Aorta (tissue), 5 donors: Measurements from ENCODE around the gene FAM162A. TPM values are rescaled to one million over a fixed set of nuclear protein-coding genes. Genes with fewer than 3 reads are reported as not detected.

ENCODE experiments used
- ATAC-seq: fragments of 200-7000 bp; cut with Tn5 transposase; one replicate; pipeline ENCODE4 v1.9.1; 2022; ENCODE audit warnings: moderate library complexity; ENCODE audit not compliant: low FRiP score
- DNase-seq, 2 donors: peaks; one replicate each; pipeline ENCODE4 v3.0.0-alpha.2; 2020
- H3K27ac ChIP-seq, 2 donors: one replicate each; pipeline ENCODE4 v1.5.1; 2013; ENCODE audit warnings: low read length in 2 of 2, mild to moderate bottlenecking in 2 of 2, moderate library complexity in 2 of 2, control low read depth in 1 of 2, inconsistent platforms in 1 of 2, low read depth in 1 of 2
- H3K27me3 ChIP-seq, 2 donors: one replicate each; pipeline ENCODE4 v1.6.1; 2013; ENCODE audit warnings: control low read depth in 1 of 2, low read length in 1 of 2, mild to moderate bottlenecking in 1 of 2, moderate library complexity in 1 of 2; ENCODE audit not compliant: insufficient read depth in 2 of 2, control insufficient read depth in 1 of 2
- H3K36me3 ChIP-seq, 2 donors: one replicate each; pipeline ENCODE4 v1.6.1; 2013; ENCODE audit warnings: control low read depth in 1 of 2, low read length in 1 of 2, mild to moderate bottlenecking in 1 of 2; ENCODE audit not compliant: insufficient read depth in 2 of 2, control insufficient read depth in 1 of 2
- H3K4me1 ChIP-seq, 2 donors: one replicate each; pipeline ENCODE4 v1.6.1; 2013; ENCODE audit warnings: low read length in 2 of 2, control low read depth in 1 of 2, mild to moderate bottlenecking in 1 of 2, moderate library complexity in 1 of 2; ENCODE audit not compliant: insufficient read depth in 2 of 2, control insufficient read depth in 1 of 2
- H3K4me3 ChIP-seq, 2 donors: one replicate each; pipeline ENCODE4 v1.5.1; 2013; ENCODE audit warnings: low read length in 2 of 2, control low read depth in 1 of 2, mild to moderate bottlenecking in 1 of 2
- H3K9me3 ChIP-seq: one replicate; pipeline ENCODE4 v1.6.1; 2013; ENCODE audit warnings: mild to moderate bottlenecking, low read length; ENCODE audit not compliant: control insufficient read depth
- WGBS, 2 donors: extraction: QIAGEN DNeasy Blood & Tissue Kit; methylation state at CpG; one replicate each; pipeline ENCODE4 v1.1.7; 2013; 5-methylcytosine and 5-hydroxymethylcytosine counted together
- intact Hi-C, 2 donors: fragments of 100-400 bp; cut with DNase I; formaldehyde crosslinking; loops; one replicate each; pipeline versions ENCODE4 v1.14.2 to v1.15.0; 2022
- polyA plus RNA-seq, 2 donors: library from polyadenylated mRNA; stranded (reverse); fragments of 200-250 nt; gene quantifications; one replicate each; pipeline ENCODE4 v1.2.3, GENCODE V29; 2013
- total RNA-seq, 2 donors: library from RNA; stranded (reverse); fragmentation: NEBNext Ultra II Directional; extraction: Animal tissue kit (Norgen Biotek cat#: 25700); gene quantifications; one replicate each; pipeline ENCODE4 v1.2.1, GENCODE V29; 2021
- donor health status: healthy with polysubstance abuse.
- donor health status: Bipolar disorder and iron deficiency.
- donor health status: DM: no; HTN: no; CAD: no.
- donor health status: DM: no; HTN: no; CAD: no.
- donor health status: DM: yes; HTN: yes; CAD: no.

FAM162A gene
- total and polyA plus RNA-seq, 4 donors: 23.7 to 57.7 (median 44.2) TPM

GRCh38 chr3:122392868-122393844 is 9.2 kb downstream of the FAM162A start:
- WGBS, 2 donors: 23 to 27% methylated on average over 2 of the region's 2 CpGs
- no peak for ATAC-seq
- H3K27ac ChIP-seq: no peak overlapping the region

GRCh38 chr3:122394173-122394572 is 10.2 kb downstream of the FAM162A start:
- intact Hi-C loops: no loop called here
- no peak overlapping the region for H3K27ac ChIP-seq
- no peaks in the 10 kb centered on the region for H3K4me1 ChIP-seq
- no peaks in the 10 kb centered on the region for H3K27me3 ChIP-seq
- H3K9me3 ChIP-seq: no peaks in the 10 kb centered on the region
- 75 to 94% methylated on average over 1 of the region's 1 CpG for WGBS, 2 donors
- no peak for DNase-seq
- no peaks in the 10 kb centered on the region for H3K36me3 ChIP-seq
- ATAC-seq: no peak
- no peak overlapping the region for H3K4me3 ChIP-seq

More at GRCh38 chr3:122392868-122393844, 9.2 kb downstream of the FAM162A start:
- no peak for DNase-seq
- Histone ChIP-seq H3K36me3 (no peaks in the 10 kb centered on the region), H3K27me3 (no peaks in the 10 kb centered on the region), H3K4me3 (no peak overlapping the region), H3K4me1 (no peaks in the 10 kb centered on the region), H3K9me3 (no peaks in the 10 kb centered on the region)
- intact Hi-C loops: loop anchor here in 1 of 2 donors (2.0 kb wide), 1 partner anchor 286 kb away; no protein-coding TSS in a partner anchor

- Histone ChIP-seq H3K36me3 (no peaks in the 10 kb centered on the region), H3K27ac (no peak overlapping the region), H3K27me3 (no peaks in the 10 kb centered on the region), H3K9me3 (no peaks in the 10 kb centered on the region), H3K4me1 (no peaks in the 10 kb centered on the region), H3K4me3 (no peak overlapping the region)
- 66 to 67% methylated on average over 3 of the region's 3 CpGs for WGBS, 2 donors
- DNase-seq (no peak), ATAC-seq (no peak)
- intact Hi-C loops: loop anchor here in 1 of 2 donors (5.0 kb wide), 1 partner anchor 282 kb away; no protein-coding TSS in a partner anchor
Measured at GRCh38 chr3:122395582-122395981, 11.6 kb downstream of the FAM162A start.

GRCh38 chr3:122396511-122396910 is 12.5 kb downstream of the FAM162A start:
- DNase-seq (no peak), ATAC-seq (no peak)
- H3K36me3 ChIP-seq: no peaks in the 10 kb centered on the region
- H3K27ac ChIP-seq: no peak overlapping the region
- H3K4me1 ChIP-seq: no peaks in the 10 kb centered on the region
- intact Hi-C loops: loop anchor here in 1 of 2 donors (5.0 kb wide), 1 partner anchor 281 kb away; no protein-coding TSS in a partner anchor
- H3K4me3 ChIP-seq: no peak overlapping the region
- H3K27me3 ChIP-seq: no peaks in the 10 kb centered on the region
- H3K9me3 ChIP-seq: no peaks in the 10 kb centered on the region

GRCh38 chr3:122397201-122397600 is 13.2 kb downstream of the FAM162A start:
- Histone ChIP-seq H3K27me3 (no peaks in the 10 kb centered on the region), H3K4me3 (no peak overlapping the region), H3K36me3 (no peaks in the 10 kb centered on the region), H3K27ac (no peak overlapping the region), H3K9me3 (no peaks in the 10 kb centered on the region), H3K4me1 (no peaks in the 10 kb centered on the region)
- DNase-seq (no peak), ATAC-seq (no peak)
- intact Hi-C loops: loop anchor here in 1 of 2 donors (5.0 kb wide), 1 partner anchor 280 kb away; no protein-coding TSS in a partner anchor
- WGBS, 2 donors: 92 to 93% methylated on average over 1 of the region's 1 CpG

- DNase-seq (no peak), ATAC-seq (no peak)
- Histone ChIP-seq H3K36me3 (peaks cover 0 to 3% of the 10 kb centered on the region in 2 donors), H3K27me3 (no peaks in the 10 kb centered on the region), H3K9me3 (no peaks in the 10 kb centered on the region), H3K27ac (no peak overlapping the region), H3K4me3 (no peak overlapping the region), H3K4me1 (no peaks in the 10 kb centered on the region)
- intact Hi-C loops: loop anchor here in 1 of 2 donors (5.0 kb wide), 1 partner anchor 278 kb away; no protein-coding TSS in a partner anchor
- 93 to 95% methylated on average over 2 of the region's 2 CpGs for WGBS, 2 donors
Measured at GRCh38 chr3:122398920-122399319, 14.9 kb downstream of the FAM162A start.

GRCh38 chr3:122403489-122403888 is 19.5 kb downstream of the FAM162A start:
- Histone ChIP-seq H3K9me3 (no peaks in the 10 kb centered on the region), H3K36me3 (peaks cover 4 to 8% of the 10 kb centered on the region in 2 donors), H3K27ac (no peak overlapping the region), H3K4me3 (no peak overlapping the region), H3K4me1 (no peaks in the 10 kb centered on the region), H3K27me3 (no peaks in the 10 kb centered on the region)
- ATAC-seq: no peak
- WGBS, 2 donors: 86 to 93% methylated on average over 6 of the region's 6 CpGs
- DNase-seq: no peak
- intact Hi-C loops: no loop called here

- WGBS, 2 donors: 88 to 90% methylated on average over 3 of the region's 3 CpGs
- H3K27me3 ChIP-seq: no peaks in the 10 kb centered on the region
- H3K4me1 ChIP-seq: no peaks in the 10 kb centered on the region
- no peaks in the 10 kb centered on the region for H3K9me3 ChIP-seq
- ATAC-seq (no peak), DNase-seq (no peak)
- H3K4me3 ChIP-seq: no peak overlapping the region
- no peak overlapping the region for H3K27ac ChIP-seq
- intact Hi-C loops: no loop called here
- peaks cover 4 to 11% of the 10 kb centered on the region in 2 donors for H3K36me3 ChIP-seq
Measured at GRCh38 chr3:122405015-122405414, 21.0 kb downstream of the FAM162A start.
